GM11168 (cell line): ENCODE results near the gene SLC17A8.

Experiments
- in situ Hi-C: fragments of 300-500 bp; cut with MboI; formaldehyde crosslinking; loops from one replicate; pipeline ENCODE4 v1.12.0; 2022; ENCODE audit warnings: low sequenced_read_pairs; ENCODE audit not compliant: unreplicated experiment

Gene SLC17A8

DNA sequence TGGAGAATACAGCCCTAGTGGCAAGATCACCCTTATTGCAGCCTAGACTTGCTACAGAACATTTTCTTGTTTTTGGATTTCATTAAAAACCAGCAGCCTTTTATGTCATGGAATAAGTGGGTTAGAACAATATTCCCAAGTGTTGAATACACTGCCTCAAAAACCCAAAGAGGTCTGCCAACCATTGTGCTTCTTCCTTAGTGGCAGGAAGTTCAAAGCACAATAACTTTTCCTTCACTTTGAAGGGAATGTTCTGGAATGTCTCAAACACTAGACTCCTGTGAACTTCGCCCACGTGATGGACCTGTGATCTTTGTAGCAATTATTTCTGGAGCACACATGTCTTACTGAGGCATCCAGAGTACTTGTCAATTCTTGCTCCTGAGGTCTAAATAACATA is 8.5 kb downstream of the SLC17A8 start:
- in situ Hi-C loops, result no loop called here

DNA sequence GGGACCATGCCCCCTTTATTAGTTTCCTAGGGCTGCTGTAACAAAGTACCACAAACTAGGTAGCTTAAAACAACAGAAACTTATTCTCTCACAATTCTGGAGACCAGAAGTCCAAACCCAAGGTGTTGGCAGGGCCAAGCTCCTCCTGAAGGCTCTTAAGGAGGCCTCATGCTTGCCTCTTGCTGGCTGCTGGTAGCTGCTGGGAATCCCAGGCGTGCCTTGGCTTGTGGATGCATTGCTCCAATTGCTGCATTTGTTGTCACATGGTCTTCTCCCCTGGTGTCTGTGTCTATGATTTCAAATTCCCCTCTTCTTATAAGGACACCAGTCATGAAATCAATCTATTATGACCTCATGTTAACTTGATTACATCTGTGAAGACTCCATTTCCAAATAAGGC is 11.2 kb downstream of the SLC17A8 start:
- in situ Hi-C loops, result no loop called here

DNA sequence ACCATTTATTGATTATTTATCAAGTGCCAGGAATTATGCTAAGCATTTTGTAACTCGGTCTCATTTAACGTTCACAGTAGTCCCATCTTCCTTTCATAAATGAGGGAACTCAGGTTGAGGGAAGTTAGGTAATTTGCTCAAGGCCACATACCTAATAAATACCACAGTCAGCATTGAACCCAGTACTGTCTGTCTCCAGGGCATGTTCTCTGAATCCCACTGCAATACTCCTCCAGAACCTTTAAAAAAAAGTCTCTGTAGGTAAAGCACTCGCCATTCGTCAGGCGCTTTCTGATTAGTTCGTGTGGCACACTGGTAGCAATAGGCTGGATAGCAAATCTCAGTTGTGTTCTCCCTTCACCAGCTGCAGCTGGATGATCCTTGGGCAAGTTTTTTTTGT is 14.3 kb downstream of the SLC17A8 start:
- in situ Hi-C loops, result no loop called here

DNA sequence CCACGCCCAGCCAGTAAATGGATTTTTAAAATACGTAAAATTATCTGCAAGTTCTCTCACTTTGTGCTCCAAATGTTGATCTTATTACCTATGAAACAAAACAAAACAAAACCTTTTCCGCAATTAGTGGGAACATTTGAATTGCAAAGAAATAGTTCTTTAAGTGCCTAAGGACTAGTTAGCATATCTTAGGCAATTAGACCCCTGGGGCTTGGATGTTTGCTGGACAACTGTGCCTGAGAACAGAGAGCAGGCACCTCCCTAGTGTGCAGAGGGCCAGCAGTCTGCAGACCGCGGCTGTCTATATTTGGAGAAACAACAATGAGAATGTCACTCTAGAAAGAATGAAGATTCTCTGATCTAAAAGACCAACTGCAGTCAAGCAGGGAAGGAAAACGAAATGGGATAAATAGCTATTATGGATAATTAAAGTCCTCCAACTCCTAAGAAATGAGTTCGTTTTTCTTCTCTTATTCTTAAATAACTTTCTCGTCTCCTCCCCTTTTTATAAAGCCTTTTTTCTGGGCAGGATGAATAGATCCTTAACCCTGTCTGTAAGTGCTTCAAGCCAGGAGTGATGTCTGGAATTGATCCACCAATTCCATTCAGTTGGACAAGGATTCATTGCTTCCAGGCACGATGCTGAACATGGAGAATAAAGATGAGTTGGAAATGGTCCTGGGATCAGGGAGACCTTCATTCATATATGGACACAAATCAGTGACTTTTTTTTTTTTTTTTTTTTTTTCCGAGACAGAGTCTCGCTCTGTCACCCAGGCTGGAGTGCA is 16.2 kb downstream of the SLC17A8 start:
- in situ Hi-C loops, result no loop called here

DNA sequence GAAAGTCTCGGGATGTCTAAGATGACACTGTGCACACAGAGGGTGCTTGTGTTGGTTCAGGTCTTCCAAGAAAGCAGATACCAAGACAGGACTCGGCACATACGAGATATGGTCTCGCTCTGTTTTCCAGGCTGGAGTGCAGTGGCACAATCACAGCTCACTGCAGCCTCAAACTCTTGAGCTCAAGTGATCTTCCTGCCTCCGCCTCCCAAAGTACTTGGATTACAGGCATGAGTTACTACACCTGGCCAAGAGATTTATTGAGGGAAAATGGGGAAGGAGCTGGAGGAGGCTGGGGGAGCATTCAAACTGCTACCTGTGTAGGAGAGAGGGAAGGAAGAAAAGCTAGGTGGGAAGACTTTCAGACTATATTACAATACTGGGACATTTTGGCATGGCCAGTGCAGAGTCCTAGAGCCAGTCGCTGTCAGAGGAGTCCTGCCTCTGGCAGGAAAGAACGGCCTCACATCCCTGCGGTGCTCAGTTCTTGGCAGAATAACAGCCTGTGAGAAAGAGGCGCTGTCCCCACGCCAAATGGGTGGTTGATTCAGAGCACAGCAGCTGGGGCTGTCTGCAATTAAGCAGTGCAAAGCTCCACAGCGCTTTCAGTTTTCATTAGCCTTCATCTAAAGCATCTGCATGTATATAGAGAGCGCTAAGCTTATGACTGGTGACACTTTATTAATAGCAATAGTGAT is 18.3 kb downstream of the SLC17A8 start:
- in situ Hi-C loops, result no loop called here

DNA sequence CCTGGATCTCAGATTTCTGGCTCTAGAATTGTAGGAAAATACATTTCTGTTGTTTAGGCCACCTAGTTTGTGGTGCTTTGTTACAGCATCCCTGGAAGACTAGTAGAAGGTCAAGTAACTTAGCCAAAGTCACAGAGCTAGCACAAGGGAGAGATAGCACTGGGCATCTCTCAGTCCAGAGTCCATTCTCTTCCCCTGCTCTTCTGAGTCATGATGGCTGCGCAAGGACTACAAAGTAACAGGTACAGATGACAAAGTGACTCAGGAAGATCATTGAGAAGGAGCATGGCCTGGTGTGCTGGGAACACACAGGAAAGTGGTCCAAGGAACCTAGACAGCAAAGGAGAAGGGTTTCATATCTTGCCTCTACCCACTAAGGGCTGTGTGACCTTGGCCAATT is 19.3 kb downstream of the SLC17A8 start:
- in situ Hi-C loops, result no loop called here

DNA sequence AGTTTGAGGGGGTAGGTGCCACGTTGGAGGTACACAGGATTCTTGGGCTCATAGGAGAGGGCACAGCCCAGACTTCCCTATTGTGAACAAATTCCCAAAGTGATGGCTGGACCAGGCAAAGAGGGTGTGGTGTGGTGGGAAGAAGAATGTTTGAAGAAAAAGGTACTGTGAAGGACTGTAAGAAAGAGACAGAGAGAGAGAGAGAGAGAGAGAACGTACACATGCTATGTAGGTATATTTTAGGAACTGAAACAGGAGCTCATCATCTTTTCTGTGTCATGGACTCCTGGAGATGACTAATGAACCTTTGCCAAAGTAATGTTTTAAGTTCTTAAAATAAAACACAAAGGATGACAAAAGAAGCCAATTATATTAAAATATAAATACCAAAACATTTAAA is 24.5 kb downstream of the SLC17A8 start:
- in situ Hi-C loops, result no loop called here

DNA sequence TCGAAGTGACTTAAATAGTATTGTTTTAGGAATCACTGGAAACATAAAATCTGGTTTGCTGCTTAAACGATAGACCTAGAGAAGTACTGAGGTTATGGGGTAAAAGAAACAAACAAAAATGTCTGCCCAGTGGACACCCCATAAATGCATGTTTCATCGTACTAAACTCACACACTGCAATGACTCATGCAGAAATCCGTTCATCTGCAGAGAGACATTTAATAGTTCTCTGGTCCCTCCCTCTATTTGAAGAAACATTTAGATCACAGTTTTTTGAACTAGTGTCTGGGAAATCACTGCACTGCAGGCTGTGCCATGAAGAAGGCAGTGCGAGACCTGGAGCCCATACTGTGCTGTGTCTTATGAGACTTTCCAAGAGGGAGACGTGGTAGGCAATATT is 25.5 kb downstream of the SLC17A8 start:
- in situ Hi-C loops, result no loop called here

DNA sequence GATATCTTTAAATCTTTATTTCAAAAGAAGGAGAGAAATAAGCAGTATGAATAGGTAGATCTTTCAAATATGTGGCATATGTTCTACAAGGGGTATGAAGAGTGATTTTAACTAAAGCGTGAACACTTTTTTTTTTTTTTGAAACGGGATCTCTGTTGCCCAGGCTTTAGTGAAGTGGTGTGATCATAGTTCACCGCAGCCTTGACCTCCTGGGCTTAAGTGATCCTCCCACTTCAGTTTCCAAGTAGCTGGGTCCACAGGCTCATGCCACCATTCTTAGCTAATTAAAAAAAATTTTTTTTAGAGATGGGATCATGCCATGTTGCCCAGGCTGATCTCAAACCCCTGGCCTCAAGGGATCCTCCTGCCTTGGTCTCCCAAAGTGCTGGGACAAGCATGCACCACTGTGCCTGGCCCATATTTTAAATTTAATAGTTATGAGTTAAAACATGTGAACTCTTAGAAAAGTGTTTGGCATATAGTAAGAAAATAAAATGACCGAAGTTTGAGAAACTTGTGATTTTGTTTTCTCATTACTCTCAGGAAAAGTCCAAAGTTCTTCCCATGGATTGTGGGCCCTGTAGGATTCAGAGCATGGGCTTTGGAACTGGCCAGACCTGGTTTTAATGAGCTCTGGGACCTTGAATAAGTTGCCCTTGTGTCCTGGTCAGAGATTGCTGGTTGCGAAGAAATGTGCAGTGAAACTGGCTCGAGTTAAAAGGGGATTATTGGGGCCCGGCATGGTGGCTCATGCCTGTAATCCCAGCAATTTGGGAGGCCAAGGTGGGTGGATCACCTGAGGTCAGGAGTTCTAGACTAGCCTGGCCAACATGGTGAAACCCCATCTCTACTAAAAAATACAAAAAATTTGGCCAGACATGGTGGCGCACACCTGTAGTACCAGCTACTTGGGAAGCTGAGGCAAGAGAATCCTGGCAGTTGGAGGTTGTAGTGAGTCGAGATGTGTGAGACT is 27.0 kb downstream of the SLC17A8 start:
- in situ Hi-C loops, result no loop called here

DNA sequence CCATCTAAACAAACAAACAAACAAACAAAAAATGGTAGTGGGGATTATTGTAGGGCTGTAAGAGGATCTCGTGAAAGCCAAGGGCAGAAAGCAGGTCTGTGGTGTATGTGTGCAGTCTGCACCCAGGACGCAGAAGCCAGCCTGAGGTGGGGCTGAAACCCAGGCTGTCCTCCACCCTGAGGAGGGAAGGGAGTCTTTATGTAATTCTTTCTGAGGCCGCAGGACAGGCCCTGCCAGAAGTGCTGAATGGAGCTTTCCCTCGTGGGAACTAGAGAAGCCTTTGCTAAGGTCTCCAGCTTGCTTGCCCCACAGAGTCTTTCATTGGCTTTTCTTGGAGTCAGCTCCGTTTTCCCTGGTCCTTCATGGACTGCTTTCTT is 27.7 kb downstream of the SLC17A8 start:
- in situ Hi-C loops, result no loop called here

DNA sequence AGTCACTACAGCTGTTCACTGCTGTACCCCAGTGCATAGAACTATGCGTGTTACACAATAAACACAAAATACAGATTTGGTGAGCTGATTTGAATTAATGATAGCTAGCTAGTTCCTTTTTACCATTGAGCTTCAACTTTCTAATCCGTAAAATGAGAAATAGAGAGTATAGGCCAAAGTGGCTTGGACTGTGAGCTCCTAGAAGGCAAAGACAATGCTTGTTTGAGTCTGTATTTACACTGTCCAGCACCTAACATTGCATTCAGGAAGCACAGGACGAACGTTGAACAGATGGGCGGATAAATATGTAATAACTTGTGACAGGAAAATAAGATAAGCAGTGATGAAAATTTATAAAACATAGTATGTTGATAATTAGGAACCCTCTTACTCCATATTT is 31.5 kb downstream of the SLC17A8 start:
- in situ Hi-C loops, result no loop called here

DNA sequence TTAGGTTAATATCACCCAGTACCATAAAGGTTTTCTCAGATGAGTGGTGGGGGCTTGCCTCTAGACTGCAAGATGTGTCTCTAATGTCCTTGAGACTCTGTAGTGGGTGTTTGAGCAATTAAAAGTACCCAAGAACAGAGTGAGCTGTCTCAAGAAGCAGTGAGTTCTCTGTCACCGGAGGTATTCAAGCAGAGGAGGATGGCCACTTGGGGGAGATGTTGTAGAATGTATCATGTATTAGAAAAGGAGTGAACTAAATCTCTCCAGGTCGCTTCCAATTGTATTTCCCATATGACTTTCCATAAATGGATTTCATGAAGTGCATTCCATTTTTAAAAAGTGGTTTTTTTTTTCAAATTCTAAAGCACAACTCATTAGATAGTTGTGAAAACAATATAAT is 35.0 kb downstream of the SLC17A8 start:
- in situ Hi-C loops, result no loop called here

DNA sequence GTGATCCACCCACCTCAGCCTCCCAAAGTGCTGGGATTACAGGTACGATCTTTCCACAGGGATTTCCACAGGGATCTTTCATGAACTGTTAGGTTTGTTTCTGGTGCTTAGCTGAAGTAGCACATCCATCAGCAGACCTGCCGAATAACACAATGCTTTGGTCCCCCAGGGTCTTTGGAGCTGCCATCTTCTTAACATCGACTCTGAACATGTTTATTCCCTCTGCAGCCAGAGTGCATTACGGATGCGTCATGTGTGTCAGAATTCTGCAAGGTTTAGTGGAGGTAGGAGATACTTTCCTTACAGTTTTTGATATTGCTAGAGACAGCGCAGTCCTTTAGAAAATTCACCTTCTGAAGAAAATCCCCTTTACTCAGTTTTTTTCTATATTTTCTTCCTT is 36.3 kb downstream of the SLC17A8 start:
- in situ Hi-C loops, result no loop called here

DNA sequence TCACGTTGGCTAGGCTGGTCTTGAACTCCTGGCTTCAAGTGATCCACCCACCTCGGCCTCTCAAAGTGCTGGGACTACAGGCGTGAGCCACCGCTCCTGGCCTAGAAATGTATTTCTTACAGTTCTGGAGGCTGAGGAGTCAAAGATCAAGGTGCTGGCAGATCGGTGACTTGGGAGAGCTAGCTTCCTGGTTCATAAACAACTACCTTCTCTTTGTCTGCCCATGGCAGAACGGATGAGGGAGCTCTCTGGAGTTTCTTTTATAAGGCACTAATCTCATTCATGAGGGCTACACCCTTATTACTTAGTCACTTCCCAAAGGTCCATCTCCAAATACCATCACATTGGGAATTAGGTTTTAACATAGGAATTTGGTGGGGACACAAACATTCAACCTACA is 38.9 kb downstream of the SLC17A8 start:
- in situ Hi-C loops, result no loop called here

DNA sequence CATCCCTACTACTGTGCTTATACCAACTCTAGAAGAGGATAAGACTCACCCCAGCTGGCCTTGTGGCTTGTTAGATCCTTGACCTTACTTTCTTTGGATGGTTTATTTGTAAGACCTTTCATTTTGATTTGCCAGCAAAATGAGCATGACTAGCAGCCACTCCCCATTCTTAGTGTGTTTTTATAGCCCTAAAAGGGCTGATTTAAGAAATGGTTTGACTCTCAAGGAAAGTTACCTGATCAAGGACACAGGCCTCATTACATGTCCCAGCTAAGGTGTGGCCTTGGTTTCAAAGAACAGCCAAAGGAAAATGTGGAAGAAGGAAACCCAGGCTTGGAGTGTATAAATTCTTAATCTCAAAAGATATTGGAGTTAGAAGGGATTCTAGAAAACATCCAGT is 41.4 kb downstream of the SLC17A8 start:
- in situ Hi-C loops, result no loop called here

DNA sequence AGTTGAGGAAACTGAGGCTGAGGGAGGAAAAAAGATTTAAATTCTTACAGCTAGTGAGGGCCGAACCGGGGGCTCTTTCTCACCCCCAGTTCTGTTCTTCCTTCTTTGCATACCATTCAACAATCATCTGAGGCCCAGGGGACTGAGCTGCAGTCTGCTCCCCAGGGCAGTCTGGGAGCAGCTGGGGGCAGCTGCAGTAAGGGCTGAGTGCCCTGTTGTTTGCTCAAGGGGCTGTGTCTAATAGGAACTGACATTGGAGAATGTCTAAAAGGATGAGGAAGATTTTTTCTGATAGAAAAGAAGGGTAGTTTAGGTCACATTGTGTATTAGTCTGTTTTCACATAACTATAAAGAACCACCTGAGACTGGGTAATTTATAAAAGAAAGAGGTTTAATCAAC is 42.2 kb downstream of the SLC17A8 start:
- in situ Hi-C loops, result no loop called here

DNA sequence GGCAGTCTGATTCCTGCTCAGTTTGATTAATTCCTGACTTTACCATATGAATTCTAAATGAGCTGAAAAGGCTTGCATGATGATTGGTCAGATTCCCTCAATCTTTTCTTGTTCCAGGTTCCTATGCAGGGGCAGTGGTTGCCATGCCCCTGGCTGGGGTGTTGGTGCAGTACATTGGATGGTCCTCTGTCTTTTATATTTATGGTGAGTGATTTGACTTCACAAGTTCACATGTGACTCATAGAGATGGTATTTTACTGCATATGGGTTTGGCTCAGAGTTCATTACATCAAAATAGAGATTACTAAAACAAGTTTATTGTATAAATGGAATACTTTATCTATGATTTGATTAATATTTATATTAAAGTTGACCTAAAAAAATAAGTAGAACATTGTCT is 44.8 kb downstream of the SLC17A8 start:
- in situ Hi-C loops, result loop anchor here (5.0 kb wide), 1 partner anchor 164 kb away; no protein-coding TSS in a partner anchor

DNA sequence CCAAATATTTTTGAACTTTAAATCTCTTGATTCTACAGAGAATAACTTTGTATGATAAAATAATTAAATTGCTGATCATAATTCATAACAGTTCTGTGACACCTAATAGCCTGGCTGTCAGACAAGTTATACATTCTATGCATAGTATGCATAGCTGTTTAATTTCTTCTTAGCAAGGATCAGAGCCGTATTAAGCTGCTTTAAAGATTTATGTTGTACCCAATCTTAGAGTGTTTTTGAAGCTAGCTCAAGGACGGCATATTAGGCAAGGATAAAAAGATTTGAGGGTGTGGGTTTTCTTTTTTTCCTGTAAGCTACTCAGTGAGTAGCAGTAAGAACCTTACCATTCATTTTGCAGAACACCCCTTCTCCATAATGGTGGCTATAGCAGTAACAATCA is 45.9 kb downstream of the SLC17A8 start:
- in situ Hi-C loops, result loop anchor here (5.0 kb wide), 1 partner anchor 165 kb away; no protein-coding TSS in a partner anchor

DNA sequence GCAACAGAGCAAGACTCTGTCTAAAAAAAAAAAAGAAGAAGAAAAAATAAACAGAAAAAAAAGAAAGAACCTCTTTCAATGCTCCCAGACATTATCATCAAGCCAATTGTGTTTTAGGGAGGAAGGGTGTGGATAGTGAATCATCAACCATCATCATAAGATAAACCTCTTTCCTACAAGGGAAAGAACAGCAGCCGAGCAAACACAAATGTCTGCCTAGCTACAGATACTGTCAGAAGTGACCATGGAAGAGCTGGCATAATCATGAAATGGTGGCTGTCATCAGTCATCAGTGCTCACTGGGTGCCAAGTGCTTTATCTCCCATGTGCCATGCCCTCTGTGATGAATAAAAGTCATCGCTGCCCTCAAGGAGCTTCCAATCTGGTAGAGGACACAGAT is 46.6 kb downstream of the SLC17A8 start:
- in situ Hi-C loops, result loop anchor here (5.0 kb wide), 1 partner anchor 166 kb away; no protein-coding TSS in a partner anchor

DNA sequence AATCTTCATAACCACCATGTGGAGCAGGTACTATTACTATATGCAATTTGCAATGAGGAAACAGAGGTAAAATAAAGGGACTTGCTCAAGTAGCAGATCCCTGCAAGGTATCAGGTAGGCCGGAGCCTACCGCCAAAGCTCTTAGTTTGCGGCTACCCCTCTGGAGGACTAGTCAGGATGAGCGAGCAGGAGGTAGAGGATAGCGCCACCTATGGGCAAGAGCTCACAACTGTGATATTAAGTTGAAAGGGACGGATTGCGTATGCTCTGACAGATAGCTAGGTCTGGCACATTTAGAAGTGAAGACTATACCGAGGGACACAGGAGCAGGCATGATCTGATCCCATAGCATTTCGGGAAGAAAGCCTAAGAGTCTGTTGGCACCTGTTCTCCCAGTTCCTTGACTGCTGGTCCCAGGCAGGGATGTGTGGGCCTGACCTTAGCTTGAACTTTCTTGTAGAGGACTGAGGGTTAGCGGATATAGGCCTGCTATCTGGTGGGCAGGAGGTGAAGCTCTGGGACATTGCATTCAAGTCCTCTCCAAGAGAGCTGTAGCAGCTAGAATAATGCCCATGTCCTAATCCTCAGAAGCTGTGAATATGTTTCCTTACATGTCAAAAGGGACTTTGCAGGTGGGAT is 48.0 kb downstream of the SLC17A8 start:
- in situ Hi-C loops, result loop anchor here (5.0 kb wide), 1 partner anchor 168 kb away; no protein-coding TSS in a partner anchor
